Measurements from ENCODE around the gene MT1E.
A peak's percentile ranks its signal among the peaks of the same experiment; 100 is the strongest.
"Not testable (repeated sequence)": the region's sequence is repeated elsewhere in the genome, so short reads cannot be mapped to it uniquely, and the experiment has no call there.

Gene MT1E

DNA sequence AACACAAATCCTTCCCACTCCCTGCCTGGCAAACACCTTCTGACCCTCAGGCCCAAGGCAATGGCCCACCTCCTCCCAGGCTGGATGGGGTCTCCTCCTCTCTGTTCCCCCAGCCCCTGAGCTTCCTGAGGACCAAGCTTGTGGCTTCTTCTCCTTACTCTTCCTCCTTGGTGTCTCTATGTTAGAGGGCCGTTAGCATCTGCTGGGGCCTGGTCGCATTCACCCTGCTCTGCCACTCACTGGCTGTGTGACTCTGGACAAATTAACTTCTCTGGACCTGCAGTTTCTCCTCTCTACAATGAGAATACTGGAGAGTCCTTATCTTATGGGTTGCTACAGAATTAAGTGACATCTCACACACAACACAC is 17.9 kb upstream of the MT1E start:
- DNase-seq, result no peak

DNA sequence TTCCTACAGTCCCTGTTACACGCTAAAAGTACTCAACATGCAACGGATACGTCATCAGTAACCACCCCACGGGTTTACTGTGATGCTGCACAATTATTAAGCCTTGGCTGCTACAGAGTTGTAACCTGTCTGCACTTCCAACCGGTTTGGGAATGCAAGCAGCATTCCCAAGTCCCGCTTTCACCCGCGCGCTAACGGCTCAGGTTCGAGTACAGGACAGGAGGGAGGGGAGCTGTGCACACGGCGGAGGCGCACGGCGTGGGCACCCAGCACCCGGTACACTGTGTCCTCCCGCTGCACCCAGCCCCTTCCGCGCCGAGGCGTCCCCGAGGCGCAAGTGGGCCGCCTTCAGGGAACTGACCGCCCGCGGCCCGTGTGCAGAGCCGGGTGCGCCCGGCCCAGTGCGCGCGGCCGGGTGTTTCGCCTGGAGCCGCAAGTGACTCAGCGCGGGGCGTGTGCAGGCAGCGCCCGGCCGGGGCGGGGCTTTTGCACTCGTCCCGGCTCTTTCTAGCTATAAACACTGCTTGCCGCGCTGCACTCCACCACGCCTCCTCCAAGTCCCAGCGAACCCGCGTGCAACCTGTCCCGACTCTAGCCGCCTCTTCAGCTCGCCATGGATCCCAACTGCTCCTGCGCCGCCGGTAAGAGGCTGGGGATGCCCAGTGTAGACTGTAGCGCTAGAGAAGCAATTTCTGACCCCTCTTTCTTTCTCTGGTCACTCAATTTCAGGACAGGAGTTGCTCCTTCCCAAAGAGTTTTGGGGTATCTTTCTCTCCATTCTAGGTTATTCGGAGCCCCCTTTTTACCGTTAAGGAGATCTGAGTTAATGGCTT is 17.3 kb upstream of the MT1E start, which contains the start of gene MT2A:
Gene MT2A, plus strand, starts transcription at position 542 of the 833 bp plus-strand sequence. Its CDS starts 72 bp downstream, at position 614.
- peak; percentile 96 for DNase-seq

- DNase-seq, result peak; percentile 51
These were observed 16.6 kb upstream of the MT1E start for GRCh38 chr16:56608876-56609462.

GRCh38 chr16:56609463-56609921 is 16.1 kb upstream of the MT1E start:
- peak; percentile 70 for DNase-seq

GRCh38 chr16:56610017-56610608 is 15.5 kb upstream of the MT1E start:
- no peak for DNase-seq

GRCh38 chr16:56610609-56611111 is 14.9 kb upstream of the MT1E start:
- DNase-seq, result no peak

- DNase-seq, result no peak
These were observed 14.2 kb upstream of the MT1E start for GRCh38 chr16:56611281-56611833.

GRCh38 chr16:56613706-56614105 is 11.9 kb upstream of the MT1E start:
- DNase-seq, result no peak

- DNase-seq, result no peak
These were observed 11.0 kb upstream of the MT1E start for GRCh38 chr16:56614549-56614991.

DNA sequence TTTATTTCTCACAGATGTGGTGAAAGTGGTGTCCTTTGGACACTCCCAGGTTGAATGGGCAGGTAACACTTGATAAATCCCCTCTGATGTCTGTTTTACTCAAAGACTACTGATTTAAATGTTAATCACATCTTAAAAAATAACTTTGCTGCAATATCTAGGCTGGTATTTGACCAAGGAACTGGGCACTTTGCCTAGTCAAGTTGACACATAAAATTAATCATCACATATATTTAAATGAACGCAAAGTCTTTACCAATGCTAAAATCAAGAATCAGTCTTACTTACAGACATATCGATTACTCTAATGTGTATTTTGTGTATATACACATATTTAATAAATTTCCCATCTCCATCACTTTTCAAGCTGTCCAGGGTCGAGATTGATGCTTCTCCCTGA is 10.2 kb upstream of the MT1E start:
- DNase-seq, result no peak

- DNase-seq, result no peak
These were observed 8.9 kb upstream of the MT1E start for GRCh38 chr16:56616608-56617211.

- no peak for DNase-seq
These were observed 8.1 kb upstream of the MT1E start for GRCh38 chr16:56617212-56618085.

GRCh38 chr16:56618138-56618537 is 7.4 kb upstream of the MT1E start:
- no peak for DNase-seq

DNA sequence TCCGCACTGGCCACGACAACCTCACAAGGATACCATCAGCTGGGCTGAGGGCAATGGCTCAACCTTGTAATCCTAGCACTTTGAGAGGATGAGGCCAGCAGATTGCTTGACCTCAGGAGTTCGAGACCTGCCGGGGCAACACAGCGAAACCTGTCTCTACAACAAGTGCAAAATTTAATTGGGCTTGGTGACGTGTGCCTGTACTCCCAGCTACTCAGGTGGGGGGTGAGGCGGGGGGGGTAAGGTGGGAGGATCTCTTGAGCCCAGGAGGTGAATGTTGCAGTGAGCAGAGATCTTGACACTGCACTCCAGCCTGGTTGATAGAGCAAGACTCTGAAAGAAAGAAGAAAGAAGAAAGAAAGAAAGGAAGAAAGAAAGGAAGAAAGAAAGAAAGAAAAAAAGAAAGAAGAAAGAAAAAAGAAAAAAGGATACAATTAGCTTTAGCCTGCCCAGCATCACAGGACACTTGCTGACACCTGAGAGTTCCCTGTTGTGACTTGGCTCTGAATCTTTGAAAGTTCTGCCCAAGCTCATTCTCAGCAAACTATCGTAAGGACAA is 5.2 kb upstream of the MT1E start:
- no peak for DNase-seq

DNA sequence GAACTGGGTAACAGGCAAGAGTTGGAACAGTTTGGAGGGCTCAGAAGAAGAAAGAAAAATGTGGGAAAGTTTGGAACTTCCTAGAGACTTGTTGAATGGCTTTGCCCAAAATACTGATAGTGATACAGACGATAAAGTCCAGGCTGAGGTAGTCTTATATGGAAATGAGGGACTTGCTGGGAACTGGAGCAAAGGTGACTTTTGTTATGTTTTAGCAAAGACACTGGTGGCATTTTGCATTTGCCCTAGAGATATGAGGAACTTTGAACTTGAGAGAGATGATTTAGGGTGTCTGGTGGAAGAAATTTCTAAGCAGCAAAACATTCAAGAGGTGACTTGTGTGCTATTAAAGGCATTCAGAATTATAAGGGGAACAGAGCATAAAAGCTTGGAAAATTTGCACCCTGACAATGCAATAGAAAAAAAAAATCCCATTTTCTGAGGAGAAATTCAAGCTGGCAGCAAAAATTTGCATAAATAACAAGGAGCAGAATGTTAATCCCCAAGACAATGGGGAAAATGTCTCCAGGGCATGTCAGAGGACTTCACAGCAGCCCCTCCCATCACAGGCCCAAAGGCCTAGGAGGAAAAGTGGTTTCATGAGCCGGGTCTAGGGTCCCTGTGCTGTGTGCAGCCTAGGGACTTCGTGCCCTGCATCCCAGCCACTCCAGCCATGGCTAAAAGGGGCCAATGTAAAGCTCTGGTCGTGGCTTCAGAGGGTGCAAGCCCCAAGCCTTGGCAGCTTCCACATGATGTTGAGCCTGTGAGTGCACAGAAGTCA is 3.7 kb upstream of the MT1E start:
- not testable (repeated sequence) for DNase-seq

DNA sequence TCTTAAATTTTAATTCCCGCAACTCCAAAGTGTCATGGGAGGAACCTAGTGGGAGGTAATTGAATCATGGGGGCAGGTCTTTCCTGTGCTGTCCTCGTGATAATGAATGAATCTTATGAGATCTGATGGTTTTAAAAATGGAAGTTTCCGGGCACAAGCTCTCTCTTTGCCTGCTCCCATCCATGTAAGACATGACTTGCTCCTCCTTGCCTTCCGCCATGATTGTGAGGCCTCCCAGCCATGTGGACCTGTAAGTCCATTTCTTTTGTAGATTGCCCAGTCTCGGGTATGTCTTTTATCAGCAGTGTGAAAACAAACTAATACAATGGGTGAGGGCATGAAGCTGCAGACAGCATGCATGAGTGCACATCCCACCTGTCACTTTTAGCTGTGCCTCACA is 2.4 kb upstream of the MT1E start:
- not testable (repeated sequence) for DNase-seq

DNA sequence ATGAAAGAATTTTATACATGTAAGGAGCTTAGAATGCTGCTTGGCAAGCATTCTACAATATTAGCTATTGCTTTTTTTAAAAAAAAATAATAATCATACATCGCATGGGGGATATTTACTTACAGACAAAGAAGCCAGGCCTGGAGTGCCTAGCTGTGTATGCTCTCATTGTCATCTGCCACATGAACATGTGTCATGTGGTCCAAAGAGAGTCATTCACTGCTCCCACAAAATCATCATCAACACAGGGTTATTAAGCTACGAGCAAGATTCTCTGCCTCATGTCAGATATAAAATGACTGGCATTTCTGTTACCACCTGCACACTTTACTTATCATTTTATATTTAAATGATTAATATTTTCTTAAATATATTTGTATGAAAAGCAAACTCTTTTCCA is 1.9 kb upstream of the MT1E start:
- no peak for DNase-seq

GRCh38 chr16:56625943-56626654 is 518 bp downstream of the MT1E start:
- DNase-seq, result no peak

- DNase-seq, result no peak
These were observed 1.1 kb downstream of the MT1E start for GRCh38 chr16:56626685-56627084.
